CD8-positive, alpha-beta memory T cell (primary cell): Measurements from ENCODE around the gene MEF2A. TPM values are rescaled to one million over a fixed set of nuclear protein-coding genes. Genes with fewer than 3 reads are reported as not detected.
"Not testable (repeated sequence)": the region's sequence is repeated elsewhere in the genome, so short reads cannot be mapped to it uniquely, and the experiment has no call there.

Experiments used
- CTCF ChIA-PET: fragments of 350-600 bp; sonication (Branson Sonifier 250); formaldehyde crosslinking; loops from one replicate; lab custom pipeline; 2021; ENCODE audit warnings: antibody characterized with exemption; lab: Charles Lee
- POLR2A ChIA-PET: fragments of 350-600 bp; sonication (Branson Sonifier 250); formaldehyde crosslinking; loops from one replicate; lab custom pipeline; 2021; ENCODE audit warnings: antibody characterized with exemption; lab: Charles Lee
- DNase-seq, 5 donors: peaks; one replicate each; pipeline versions ENCODE4 v3.0.0 to v3.0.0-alpha.2; 2020 to 2022; ENCODE audit warnings: mixed read lengths in 1 of 5
- H3K27ac ChIP-seq: one replicate; pipeline ENCODE4 v1.7.0; 2013; ENCODE audit warnings: low read depth, mild to moderate bottlenecking, low read length, moderate library complexity
- H3K27me3 ChIP-seq: 2 replicates; pipeline ENCODE4 v1.7.0; 2013; ENCODE audit warnings: low read length, mild to moderate bottlenecking; ENCODE audit not compliant: insufficient read depth, poor library complexity, severe bottlenecking
- H3K36me3 ChIP-seq: 2 replicates; pipeline ENCODE4 v1.7.0; 2013; ENCODE audit warnings: mild to moderate bottlenecking, low read length, moderate library complexity; ENCODE audit not compliant: insufficient read depth
- H3K4me1 ChIP-seq: 2 replicates; pipeline ENCODE4 v1.7.0; 2013; ENCODE audit warnings: mild to moderate bottlenecking, low read length, moderate library complexity; ENCODE audit not compliant: insufficient read depth
- H3K4me3 ChIP-seq: 2 replicates; pipeline ENCODE4 v1.7.0; 2013; ENCODE audit warnings: mild to moderate bottlenecking, low read length
- H3K9me3 ChIP-seq: 2 replicates; pipeline ENCODE4 v1.7.0; 2013; ENCODE audit warnings: mild to moderate bottlenecking, low read length
- H3K27ac Mint-ChIP-seq, 8 donors: one replicate each; pipeline ENCODE4 v1.8.0; 2020 to 2021; ENCODE audit warnings: mixed read lengths in 8 of 8, mild to moderate bottlenecking in 6 of 8, inconsistent platforms in 3 of 8, moderate library complexity in 3 of 8
- H3K27me3 Mint-ChIP-seq, 2 donors: one replicate each; pipeline ENCODE4 v1.8.0; 2020 to 2021; ENCODE audit warnings: mixed read lengths in 2 of 2, mild to moderate bottlenecking in 1 of 2, moderate library complexity in 1 of 2
- H3K36me3 Mint-ChIP-seq, 3 donors: one replicate each; pipeline ENCODE4 v1.8.0; 2020 to 2021; ENCODE audit warnings: mixed read lengths in 3 of 3, inconsistent platforms in 1 of 3, mild to moderate bottlenecking in 1 of 3
- H3K4me1 Mint-ChIP-seq, 3 donors: one replicate each; pipeline ENCODE4 v1.8.0; 2020 to 2021; ENCODE audit warnings: mixed read lengths in 3 of 3, inconsistent platforms in 1 of 3, mild to moderate bottlenecking in 1 of 3
- H3K4me3 Mint-ChIP-seq, 7 donors: one replicate each; pipeline ENCODE4 v1.8.0; 2020 to 2021; ENCODE audit warnings: mixed read lengths in 7 of 7, mild to moderate bottlenecking in 6 of 7, moderate library complexity in 4 of 7, inconsistent platforms in 2 of 7
- H3K9me3 Mint-ChIP-seq, 5 donors: one replicate each; pipeline ENCODE4 v1.8.0; 2020 to 2022; ENCODE audit warnings: mixed read lengths in 5 of 5, mild to moderate bottlenecking in 3 of 5, moderate library complexity in 2 of 5, inconsistent platforms in 1 of 5
- polyA plus RNA-seq: library from polyadenylated mRNA; unstranded; fragments of 300-500 nt; fragmentation: Illumina TruSeq; gene quantifications from one replicate; pipeline ENCODE4 v1.2.3, GENCODE V29; 2021
- total RNA-seq, 2 experiments: library from RNA; stranded (reverse); gene quantifications; one replicate each; pipeline ENCODE4 v1.2.3, GENCODE V29; 2021

The MEF2A gene
- total and polyA plus RNA-seq, 3 experiments from 2014 or later = 15.3 to 22.4 (median 21.1) TPM

- peak overlapping the region; percentile 73 to 92 (median 87) for H3K4me3 Mint-ChIP-seq
- H3K27me3 Mint-ChIP-seq = peaks cover 0 to 2% of the 10 kb centered on the region in 2 donors
- Histone ChIP-seq H3K27ac (no peak overlapping the region), H3K9me3 (no peaks in the 10 kb centered on the region), H3K4me1 (peaks cover 11% of the 10 kb centered on the region), H3K36me3 (peaks cover 4% of the 10 kb centered on the region), H3K4me3 (peak overlapping the region; percentile 44), H3K27me3 (no peaks in the 10 kb centered on the region)
- H3K36me3 Mint-ChIP-seq = peaks cover 0 to 26% (median 9%) of the 10 kb centered on the region in 3 donors
- H3K4me1 Mint-ChIP-seq = peaks cover 12 to 24% (median 22%) of the 10 kb centered on the region in 3 donors
- no peaks in the 10 kb centered on the region for H3K9me3 Mint-ChIP-seq
- H3K27ac Mint-ChIP-seq = peak overlapping the region in 2 of 8 donors; percentile 15 to 55
- no peak for DNase-seq
- CTCF ChIA-PET = interaction anchor here (1.7 to 2.7 kb wide), 2 partner anchors 18 to 458 kb away, joined by 4 to 9 read pairs; no protein-coding TSS in a partner anchor
- POLR2A ChIA-PET = interaction anchor here (0.6 to 2.0 kb wide), 2 partner anchors 23 to 25 kb away, joined by 3 to 4 read pairs; no protein-coding TSS in a partner anchor
These were observed 165.7 kb downstream of the MEF2A start for GRCh38 chr15:99731336-99732123.

- CTCF ChIA-PET = interaction anchor here (1.6 to 2.7 kb wide), 3 partner anchors 18 to 459 kb away, joined by 4 to 9 read pairs (median 9); no protein-coding TSS in a partner anchor
These were observed 166.5 kb downstream of the MEF2A start for GRCh38 chr15:99732124-99732750.

DNA sequence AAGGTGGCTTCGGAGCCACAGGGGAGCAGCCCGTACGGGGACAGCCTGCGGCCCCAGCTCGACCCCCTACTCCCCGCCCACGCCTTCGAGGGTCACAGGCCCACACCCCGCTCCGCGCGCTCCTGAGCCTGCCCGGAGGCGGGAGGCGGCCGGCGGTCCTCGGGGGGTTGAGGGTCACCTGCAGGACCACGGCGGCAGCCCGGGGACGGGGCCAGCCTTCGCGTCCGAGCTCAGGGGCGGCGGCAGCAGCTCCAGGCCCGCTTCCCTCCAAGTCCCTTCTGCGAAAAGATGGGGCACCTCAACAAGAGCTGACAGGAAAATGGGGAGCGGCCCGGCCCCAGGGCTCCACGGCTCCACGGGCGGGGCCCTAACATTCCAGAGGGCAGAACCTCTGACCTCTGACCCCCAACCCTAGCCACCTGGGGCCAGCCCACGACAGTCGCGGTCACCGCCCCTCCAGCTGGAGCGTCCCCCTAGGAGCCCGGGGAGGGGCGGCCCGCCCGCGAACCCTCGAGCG lies 167.0 kb downstream of the MEF2A start:
- Mint-ChIP-seq H3K4me1 (peaks cover 12 to 24% (median 22%) of the 10 kb centered on the region in 3 donors), H3K27ac (peak overlapping the region in 4 of 8 donors; percentile 66 to 81 (median 76))
- POLR2A ChIA-PET = interaction anchor here (0.7 to 2.0 kb wide), 8 partner anchors 10 to 601 kb away, joined by 3 to 5 read pairs (median 4); no protein-coding TSS in a partner anchor

More at GRCh38 chr15:99732124-99732750, 166.5 kb downstream of the MEF2A start:
- Mint-ChIP-seq H3K27ac (peak overlapping the region in 7 of 8 donors; percentile 15 to 88 (median 66)), H3K27me3 (peaks cover 0 to 2% of the 10 kb centered on the region in 2 donors), H3K4me3 (peak overlapping the region; percentile 73 to 92 (median 87)), H3K36me3 (peaks cover 0 to 22% (median 9%) of the 10 kb centered on the region in 3 donors), H3K4me1 (peaks cover 12 to 24% (median 22%) of the 10 kb centered on the region in 3 donors), H3K9me3 (no peaks in the 10 kb centered on the region)
- DNase-seq = no peak
- H3K4me1 ChIP-seq = peaks cover 11% of the 10 kb centered on the region
- no peak overlapping the region for H3K27ac ChIP-seq
- H3K27me3 ChIP-seq = no peaks in the 10 kb centered on the region
- H3K4me3 ChIP-seq = peak overlapping the region; percentile 44
- peaks cover 4% of the 10 kb centered on the region for H3K36me3 ChIP-seq
- POLR2A ChIA-PET = interaction anchor here (1.3 to 2.0 kb wide), 3 partner anchors 12 to 165 kb away, joined by 3 to 5 read pairs (median 4); no protein-coding TSS in a partner anchor
- no peaks in the 10 kb centered on the region for H3K9me3 ChIP-seq

GRCh38 chr15:99733268-99734039 lies 167.7 kb downstream of the MEF2A start, which contains the start of gene LYSMD4:
LYSMD4 (minus strand) TSS chr15:99733437; CDS start chr15:99731999, 1,438 bp downstream.
- Mint-ChIP-seq H3K4me1 (peaks cover 12 to 24% (median 22%) of the 10 kb centered on the region in 3 donors), H3K27ac (peak within 1 kb of the TSS; percentile 58 to 94 (median 85)), H3K36me3 (peaks cover 0 to 15% (median 7%) of the 10 kb centered on the region in 3 donors), H3K4me3 (peak within 1 kb of the TSS; percentile 73 to 92 (median 87)), H3K27me3 (peaks cover 0 to 2% of the 10 kb centered on the region in 2 donors), H3K9me3 (no peaks in the 10 kb centered on the region)
- DNase-seq = peak; percentile 96 to 99 (median 98)
- Histone ChIP-seq H3K27me3 (no peaks in the 10 kb centered on the region), H3K36me3 (peaks cover 4% of the 10 kb centered on the region), H3K4me3 (peak within 1 kb of the TSS; percentile 58), H3K4me1 (peaks cover 11% of the 10 kb centered on the region), H3K27ac (peak within 1 kb of the TSS; percentile 53), H3K9me3 (no peaks in the 10 kb centered on the region)
- POLR2A ChIA-PET = interaction anchor here (0.5 to 2.0 kb wide), 9 partner anchors 10 to 601 kb away, joined by 3 to 5 read pairs (median 4); no protein-coding TSS in a partner anchor
- CTCF ChIA-PET = interaction anchor here (0.9 to 2.7 kb wide), 6 partner anchors 20 to 460 kb away, joined by 3 to 9 read pairs (median 4); no protein-coding TSS in a partner anchor

More for the DNA sequence above, 167.0 kb downstream of the MEF2A start:
- DNase-seq = no peak
- Mint-ChIP-seq H3K4me3 (peak overlapping the region; percentile 73 to 92 (median 87)), H3K27me3 (peaks cover 0 to 2% of the 10 kb centered on the region in 2 donors), H3K9me3 (no peaks in the 10 kb centered on the region), H3K36me3 (peaks cover 0 to 19% (median 7%) of the 10 kb centered on the region in 3 donors)
- Histone ChIP-seq H3K4me1 (peaks cover 11% of the 10 kb centered on the region), H3K27ac (peak overlapping the region; percentile 20), H3K36me3 (peaks cover 4% of the 10 kb centered on the region), H3K4me3 (peak overlapping the region; percentile 44), H3K9me3 (no peaks in the 10 kb centered on the region), H3K27me3 (no peaks in the 10 kb centered on the region)
- CTCF ChIA-PET = interaction anchor here (0.9 to 2.7 kb wide), 5 partner anchors 19 to 460 kb away, joined by 3 to 9 read pairs (median 4); no protein-coding TSS in a partner anchor

DNA sequence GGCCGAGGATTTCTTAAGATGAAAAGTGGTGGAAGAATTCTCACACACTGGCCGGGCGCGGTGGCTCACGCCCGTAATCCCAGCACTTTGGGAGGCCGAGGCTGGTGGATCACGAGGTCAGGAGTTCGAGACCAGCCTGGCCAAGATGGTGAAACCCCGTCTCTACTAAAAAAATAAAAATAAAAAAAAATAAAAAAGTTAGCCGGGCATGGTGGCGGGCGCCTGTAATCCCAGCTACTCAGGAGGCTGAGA lies 168.2 kb downstream of the MEF2A start:
- H3K4me1 Mint-ChIP-seq = peaks cover 12 to 24% (median 22%) of the 10 kb centered on the region in 3 donors
- Histone ChIP-seq H3K4me3 (peak overlapping the region; percentile 58), H3K4me1 (peaks cover 11% of the 10 kb centered on the region), H3K27ac (peak overlapping the region; percentile 53)
- H3K4me3 Mint-ChIP-seq = peak overlapping the region; percentile 70 to 89 (median 79)
- H3K36me3 ChIP-seq, H3K9me3 ChIP-seq, H3K27me3 Mint-ChIP-seq, H3K27me3 ChIP-seq, H3K9me3 Mint-ChIP-seq, DNase-seq: not testable (repeated sequence)
- peak overlapping the region in 6 of 8 donors; percentile 80 to 94 (median 86) for H3K27ac Mint-ChIP-seq
- ChIA-PET POLR2A (interaction anchor here (1.0 kb wide), 1 partner anchor 192 kb away, joined by 4 read pairs; no protein-coding TSS in a partner anchor), CTCF (interaction anchor here (1.2 to 1.9 kb wide), 3 partner anchors 20 to 30 kb away, joined by 4 to 9 read pairs (median 5); no protein-coding TSS in a partner anchor)
- peaks cover 0 to 10% (median 6%) of the 10 kb centered on the region in 3 donors for H3K36me3 Mint-ChIP-seq

- peaks cover 0 to 5% (median 4%) of the 10 kb centered on the region in 3 donors for H3K36me3 Mint-ChIP-seq
- no peaks in the 10 kb centered on the region for H3K9me3 Mint-ChIP-seq
- H3K4me3 Mint-ChIP-seq = peak overlapping the region; percentile 23 to 81 (median 42)
- H3K4me1 Mint-ChIP-seq = peaks cover 12 to 24% (median 22%) of the 10 kb centered on the region in 3 donors
- H3K27ac ChIP-seq = no peak overlapping the region
- ChIA-PET POLR2A (no interaction called here), CTCF (interaction anchor here (1.9 kb wide), 1 partner anchor 22 kb away, joined by 5 read pairs; no protein-coding TSS in a partner anchor)
- H3K27me3 ChIP-seq = no peaks in the 10 kb centered on the region
- H3K4me1 ChIP-seq = peaks cover 11% of the 10 kb centered on the region
- no peak for DNase-seq
- peak overlapping the region in 7 of 8 donors; percentile 22 to 46 (median 27) for H3K27ac Mint-ChIP-seq
- no peaks in the 10 kb centered on the region for H3K9me3 ChIP-seq
- H3K4me3 ChIP-seq = no peak overlapping the region
- peaks cover 0 to 2% of the 10 kb centered on the region in 2 donors for H3K27me3 Mint-ChIP-seq
- H3K36me3 ChIP-seq = no peaks in the 10 kb centered on the region
These were observed 168.8 kb downstream of the MEF2A start for GRCh38 chr15:99734575-99734974.
